ENCODE data around the gene GLTP.
"Not testable (repeated sequence)": the region's sequence is repeated elsewhere in the genome, so short reads cannot be mapped to it uniquely, and the experiment has no call there.

The GLTP gene

GRCh38 chr12:109880043-109880931 lies at the start of gene GLTP:
Gene GLTP, minus strand, starts transcription at chr12:109880541. Its CDS starts 167 bp downstream, at chr12:109880374.
- peak; percentile 90 for DNase-seq

- not testable (repeated sequence) for DNase-seq
Measured at GRCh38 chr12:109929326-109929725, 49.0 kb upstream of the GLTP start.

DNA sequence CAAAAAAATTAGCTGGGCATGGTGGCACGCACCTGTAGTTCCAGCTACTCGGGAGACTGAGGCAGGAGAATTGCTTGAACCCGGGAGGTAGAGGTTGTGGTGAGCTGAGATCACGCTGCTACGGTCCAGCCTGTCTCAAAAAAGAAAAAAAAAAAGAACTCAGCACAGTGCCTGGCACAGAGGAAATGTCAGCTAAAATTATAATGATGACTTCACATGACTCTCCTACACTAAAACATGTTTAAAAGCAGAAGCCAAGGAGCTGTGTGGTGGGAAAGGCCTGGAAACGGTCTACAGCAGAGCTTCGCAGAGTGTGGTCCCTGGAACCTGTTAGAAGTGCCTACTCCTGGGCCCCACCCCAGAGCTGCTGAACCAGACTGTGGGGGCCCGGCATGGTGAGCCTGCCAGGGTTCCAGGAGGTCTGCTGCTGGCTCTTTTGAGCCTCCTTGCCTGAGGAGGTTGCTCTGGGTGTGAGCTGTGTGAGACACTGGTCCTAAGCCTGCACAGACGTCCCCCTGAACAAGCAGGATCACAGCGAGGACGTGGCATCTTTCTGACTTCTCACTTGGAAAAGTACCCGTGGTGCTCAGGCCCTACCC lies 47.8 kb upstream of the GLTP start:
- DNase-seq: no peak

- DNase-seq: no peak
Measured at GRCh38 chr12:109927622-109928021, 47.3 kb upstream of the GLTP start.

DNA sequence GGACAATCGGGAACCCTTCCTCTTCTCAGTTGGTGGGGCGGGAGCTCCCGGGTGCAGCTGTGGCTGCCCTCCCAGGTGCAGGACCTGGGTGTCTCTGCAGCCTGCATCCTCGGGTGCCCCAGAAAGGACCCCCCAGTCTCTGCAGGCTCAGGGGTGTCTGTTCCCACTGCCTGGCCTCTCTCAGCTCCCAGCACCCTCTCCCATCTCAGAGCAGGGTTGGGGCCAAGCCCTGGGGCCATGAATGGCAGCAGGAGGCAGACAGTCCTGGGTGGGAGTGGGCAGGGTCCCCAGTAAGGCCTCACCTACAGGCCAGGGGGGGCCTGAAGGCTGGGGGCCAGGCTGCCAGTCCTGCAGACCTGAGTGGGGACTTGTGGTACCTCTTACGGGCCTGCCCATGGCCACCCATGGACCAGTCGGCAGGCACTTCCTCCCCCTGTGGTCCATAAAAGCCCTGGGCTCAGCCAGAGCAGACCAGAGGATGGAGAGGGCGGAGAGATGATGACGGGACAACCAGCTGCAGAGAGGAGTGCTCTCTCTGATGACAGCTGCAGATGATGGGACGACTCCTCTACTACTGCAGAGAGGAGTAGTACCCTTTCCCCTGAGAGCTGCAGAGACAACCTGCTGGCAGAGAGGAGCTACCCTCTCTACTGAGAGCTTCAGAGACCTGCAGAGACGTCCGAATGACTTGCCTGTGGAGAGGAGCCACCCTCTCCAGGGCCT lies 46.3 kb upstream of the GLTP start:
- no peak for DNase-seq

DNA sequence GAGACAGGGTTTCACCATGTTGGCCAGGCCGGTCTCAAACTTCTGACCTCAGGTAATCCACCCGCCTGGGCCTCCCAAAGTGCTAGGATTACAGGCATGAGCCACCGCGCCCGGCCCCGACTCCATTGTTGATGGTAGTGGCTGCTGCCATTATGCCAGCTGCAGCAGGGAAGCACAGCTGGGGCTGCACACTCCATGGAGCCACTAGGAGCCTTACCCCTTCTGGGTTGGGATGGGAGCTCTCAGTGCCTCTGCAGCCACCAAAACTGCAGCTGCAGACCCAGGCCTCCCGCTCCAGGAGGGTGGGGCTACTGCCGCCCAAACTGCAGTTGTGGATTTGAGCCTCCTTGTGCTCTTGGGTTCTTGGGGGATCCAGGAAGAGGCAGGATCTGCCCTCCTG lies 45.7 kb upstream of the GLTP start:
- DNase-seq: no peak

GRCh38 chr12:109925185-109925840 lies 45.0 kb upstream of the GLTP start:
- DNase-seq: no peak

GRCh38 chr12:109923481-109924245 lies 43.3 kb upstream of the GLTP start:
- no peak for DNase-seq

GRCh38 chr12:109923038-109923437 lies 42.7 kb upstream of the GLTP start:
- DNase-seq: no peak

DNA sequence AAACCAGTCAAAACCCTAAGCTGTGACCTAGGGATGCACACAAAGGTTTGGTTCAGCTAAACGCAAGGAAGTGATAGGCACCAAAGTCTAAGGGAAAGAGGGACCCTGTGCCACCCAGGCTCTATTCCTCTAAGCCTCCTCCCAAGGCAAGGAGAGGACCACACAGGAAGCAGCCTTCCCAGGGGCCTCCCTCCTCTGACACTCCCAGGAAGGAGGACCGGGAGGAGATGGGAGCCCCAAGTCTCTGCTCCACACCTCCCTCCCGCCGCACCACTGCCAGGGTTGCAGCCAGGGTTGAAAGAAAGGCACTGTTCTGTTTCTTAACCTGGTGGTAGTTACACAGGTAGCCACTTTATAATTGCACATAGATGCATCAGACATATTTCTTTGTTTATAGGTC lies 41.6 kb upstream of the GLTP start:
- no peak for DNase-seq

- DNase-seq: no peak
Measured at GRCh38 chr12:109920261-109920780, 40.0 kb upstream of the GLTP start.

DNA sequence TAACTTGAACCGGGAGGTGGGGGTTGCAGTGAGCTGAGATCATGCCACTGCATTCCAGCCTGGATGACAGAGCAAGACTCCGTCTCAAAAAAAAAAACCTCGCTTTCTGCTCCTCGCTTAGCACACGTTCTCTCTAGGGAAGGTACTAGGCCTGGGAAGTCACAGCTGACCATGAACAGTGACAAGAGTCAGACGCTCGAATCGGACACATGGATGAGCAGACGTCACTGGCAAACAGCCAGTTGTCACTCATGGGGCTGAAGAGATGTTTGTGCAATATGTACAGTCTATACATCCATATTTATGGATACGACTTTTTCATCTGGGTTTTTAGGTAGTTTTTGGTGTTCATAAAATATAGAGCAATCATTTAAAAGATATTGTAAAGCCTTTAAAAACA lies 39.1 kb upstream of the GLTP start:
- DNase-seq: no peak

DNA sequence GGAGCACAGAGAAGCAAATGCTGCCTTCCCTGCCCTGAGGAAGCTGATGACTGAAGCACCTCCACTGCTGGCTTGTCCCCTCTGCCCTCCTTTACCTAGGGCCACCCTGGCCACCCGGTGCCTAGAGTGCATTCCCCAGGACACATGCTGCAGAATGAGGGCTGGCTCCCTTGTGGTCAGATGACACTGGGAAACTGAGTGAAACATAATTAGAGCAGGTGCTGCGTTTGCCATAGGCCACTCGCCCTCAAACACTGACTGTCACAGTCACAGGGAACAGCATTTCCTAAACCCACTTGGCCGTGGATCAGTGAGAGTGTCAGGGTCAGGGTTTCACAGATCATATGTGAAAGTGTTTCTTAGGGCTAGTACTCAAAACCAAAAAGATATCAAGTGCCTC lies 35.7 kb upstream of the GLTP start:
- no peak for DNase-seq

- DNase-seq: no peak
Measured at GRCh38 chr12:109915171-109916040, 35.1 kb upstream of the GLTP start.

GRCh38 chr12:109914461-109914860 lies 34.1 kb upstream of the GLTP start:
- no peak for DNase-seq

DNA sequence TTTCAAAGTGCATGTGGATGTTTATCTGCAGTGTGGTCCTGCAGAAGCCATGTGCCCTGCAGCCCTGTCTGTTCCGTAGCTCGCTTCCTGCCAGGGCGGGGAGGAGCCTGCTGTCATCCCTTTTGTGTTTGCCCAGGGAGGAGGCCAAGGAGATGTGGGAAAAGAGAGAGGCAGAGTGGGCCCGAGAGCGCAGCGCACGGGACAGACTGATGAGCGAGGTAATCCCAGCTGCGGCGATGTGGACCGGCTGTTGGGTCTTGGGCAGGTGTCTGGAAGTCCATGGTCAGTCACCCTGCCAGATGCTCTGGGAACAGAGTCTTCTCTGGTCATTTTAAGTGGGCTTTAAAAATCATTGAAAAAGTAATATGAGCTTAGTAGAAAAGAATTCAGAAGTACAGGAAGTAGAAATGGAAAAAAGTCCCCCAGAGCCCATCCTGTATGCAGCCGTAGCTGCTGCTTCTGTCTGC lies 32.5 kb upstream of the GLTP start:
- DNase-seq: peak; percentile 56

DNA sequence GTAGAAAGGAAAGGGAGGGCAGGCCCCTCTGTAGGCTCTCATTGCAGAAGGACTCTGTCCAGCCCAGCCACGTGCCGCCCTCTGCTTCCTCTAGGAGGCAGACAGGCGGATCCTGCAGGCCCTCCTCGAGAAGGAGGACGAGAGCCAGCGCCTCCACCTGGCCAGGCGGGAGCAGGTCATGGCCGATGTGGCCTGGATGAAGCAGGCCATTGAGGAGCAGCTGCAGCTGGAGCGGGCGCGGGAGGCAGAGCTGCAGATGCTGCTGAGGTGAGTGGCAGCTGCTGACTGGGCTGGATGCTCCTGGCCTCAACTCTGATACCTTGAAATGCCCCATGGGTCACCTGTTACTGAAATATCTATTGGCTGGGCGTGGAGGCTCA lies 30.6 kb upstream of the GLTP start:
- no peak for DNase-seq

GRCh38 chr12:109910254-109910968 lies 30.1 kb upstream of the GLTP start:
- no peak for DNase-seq

DNA sequence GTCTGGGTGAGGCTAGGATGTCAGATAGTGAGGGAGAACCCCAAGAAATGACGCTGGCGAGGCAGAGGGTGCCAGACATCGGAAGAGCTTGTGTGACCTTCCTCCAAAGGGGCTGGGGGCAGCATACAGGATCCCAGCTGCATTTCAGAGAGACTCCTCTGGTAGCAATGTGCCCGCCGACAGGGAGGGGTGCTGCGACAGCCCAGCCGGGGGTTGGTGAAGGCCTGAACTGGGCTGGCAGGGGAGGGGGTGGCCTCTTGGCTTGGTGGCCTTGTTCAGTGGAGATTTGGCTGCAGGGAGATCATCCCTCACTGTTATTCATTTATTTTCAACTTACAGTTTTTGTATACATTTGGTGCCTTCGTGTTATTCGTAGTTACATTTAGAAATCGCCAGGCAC lies 25.0 kb upstream of the GLTP start:
- DNase-seq: no peak

DNA sequence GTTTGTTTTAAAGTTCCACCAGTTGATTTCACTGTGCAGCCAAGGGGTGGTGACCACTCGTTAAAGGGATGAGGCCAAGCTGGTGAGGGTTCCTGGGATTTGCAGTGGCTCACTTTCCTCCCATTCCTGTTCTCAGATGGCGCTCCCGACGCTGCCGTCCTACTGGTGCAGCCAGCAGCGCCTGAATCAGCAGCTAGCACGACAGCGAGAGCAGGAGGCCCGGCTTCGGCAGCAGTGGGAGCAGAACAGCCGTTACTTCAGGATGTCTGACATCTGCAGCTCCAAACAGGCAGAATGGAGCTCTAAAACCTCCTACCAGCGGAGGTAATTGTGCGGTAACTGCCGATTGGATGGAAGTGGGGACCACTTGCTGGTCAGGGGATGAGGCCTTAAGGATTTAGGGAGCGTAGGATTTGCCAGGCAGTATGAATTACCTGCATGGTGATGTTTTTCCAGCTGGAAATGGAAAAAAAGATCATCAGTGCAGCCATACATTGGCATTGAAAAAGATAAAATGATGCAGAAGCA lies 22.6 kb upstream of the GLTP start:
- no peak for DNase-seq

Measured in right forelimb (tissue), 1 donor.